ENCODE results near the gene RPS6KA5. TPM values are rescaled to one million over a fixed set of nuclear protein-coding genes. Genes with fewer than 3 reads are reported as not detected.

The RPS6KA5 gene
- total RNA-seq, 1 experiment from 2014 or later: 2.6 TPM

DNA sequence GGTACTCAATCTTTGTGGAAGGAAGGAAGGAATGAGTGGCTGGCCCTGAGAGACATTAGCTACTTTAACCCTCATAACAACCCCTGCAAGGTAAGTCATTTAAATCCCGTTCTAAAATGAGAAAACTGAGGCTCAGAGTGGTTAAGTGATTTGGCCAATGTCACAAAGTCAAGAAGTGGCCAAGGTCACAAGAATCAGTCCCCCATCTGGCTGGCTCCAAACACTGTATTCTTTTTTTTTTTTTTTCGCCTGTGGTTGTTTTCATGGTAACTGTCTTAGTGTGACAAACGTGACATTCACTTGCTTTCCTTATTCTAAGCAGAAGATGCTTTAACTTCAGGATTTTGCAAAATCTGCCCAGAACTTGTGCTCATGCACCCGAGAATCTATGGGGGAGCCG lies 247.0 kb downstream of the RPS6KA5 start:
- ChIA-PET POLR2A (no interaction called here), CTCF (no interaction called here)
- no peaks in the 10 kb centered on the region; the same call in 1 of the 2 replicates for H3K4me1 ChIP-seq (ENCODE audit: control insufficient read depth, insufficient read depth, low read length)
- no peak overlapping the region for H3K27ac ChIP-seq (ENCODE audit: low read length)
- no peak for DNase-seq (ENCODE audit: low read depth, low spot score)
- BruUV-seq (replicated peaks): TSS peak; percentile 55
- intact Hi-C loops (cut with micrococcal nuclease; ENCODE audit: unreplicated experiment) (no loop called here), in situ Hi-C loops (cut with HindIII; ENCODE audit: low pct_unique_long_range_greater_than_20kb, low sequenced_read_pairs) (no loop called here)
- H3K9me3 ChIP-seq (ENCODE audit: control insufficient read depth, insufficient read depth, low read depth, low read length): no peaks in the 10 kb centered on the region
- TF ChIP-seq TCF7L2 (IDR thresholded peaks at IDR 0.05; ENCODE audit: low read depth, low read length): no peak
- TF ChIP-seq CTCF (IDR thresholded peaks at IDR 0.05): no peak
- TF ChIP-seq POLR2AphosphoS5 (IDR thresholded peaks at IDR 0.05; ENCODE audit: low read depth, low read length): no peak
- TF ChIP-seq SIN3A (IDR thresholded peaks at IDR 0.05; ENCODE audit: borderline replicate concordance, insufficient read depth, low read depth, low read length): no peak
- TF ChIP-seq, protein P1, sequence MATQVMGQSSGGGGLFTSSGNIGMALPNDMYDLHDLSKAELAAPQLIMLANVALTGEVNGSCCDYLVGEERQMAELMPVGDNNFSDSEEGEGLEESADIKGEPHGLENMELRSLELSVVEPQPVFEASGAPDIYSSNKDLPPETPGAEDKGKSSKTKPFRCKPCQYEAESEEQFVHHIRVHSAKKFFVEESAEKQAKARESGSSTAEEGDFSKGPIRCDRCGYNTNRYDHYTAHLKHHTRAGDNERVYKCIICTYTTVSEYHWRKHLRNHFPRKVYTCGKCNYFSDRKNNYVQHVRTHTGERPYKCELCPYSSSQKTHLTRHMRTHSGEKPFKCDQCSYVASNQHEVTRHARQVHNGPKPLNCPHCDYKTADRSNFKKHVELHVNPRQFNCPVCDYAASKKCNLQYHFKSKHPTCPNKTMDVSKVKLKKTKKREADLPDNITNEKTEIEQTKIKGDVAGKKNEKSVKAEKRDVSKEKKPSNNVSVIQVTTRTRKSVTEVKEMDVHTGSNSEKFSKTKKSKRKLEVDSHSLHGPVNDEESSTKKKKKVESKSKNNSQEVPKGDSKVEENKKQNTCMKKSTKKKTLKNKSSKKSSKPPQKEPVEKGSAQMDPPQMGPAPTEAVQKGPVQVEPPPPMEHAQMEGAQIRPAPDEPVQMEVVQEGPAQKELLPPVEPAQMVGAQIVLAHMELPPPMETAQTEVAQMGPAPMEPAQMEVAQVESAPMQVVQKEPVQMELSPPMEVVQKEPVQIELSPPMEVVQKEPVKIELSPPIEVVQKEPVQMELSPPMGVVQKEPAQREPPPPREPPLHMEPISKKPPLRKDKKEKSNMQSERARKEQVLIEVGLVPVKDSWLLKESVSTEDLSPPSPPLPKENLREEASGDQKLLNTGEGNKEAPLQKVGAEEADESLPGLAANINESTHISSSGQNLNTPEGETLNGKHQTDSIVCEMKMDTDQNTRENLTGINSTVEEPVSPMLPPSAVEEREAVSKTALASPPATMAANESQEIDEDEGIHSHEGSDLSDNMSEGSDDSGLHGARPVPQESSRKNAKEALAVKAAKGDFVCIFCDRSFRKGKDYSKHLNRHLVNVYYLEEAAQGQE (IDR thresholded peaks at IDR 0.05; ENCODE audit: insufficient read depth in 1 of 2, low read depth in 2 of 2, low read length in 1 of 2): no peak
- no peaks in the 10 kb centered on the region; the same call in 1 of the 2 replicates for H3K36me3 ChIP-seq (ENCODE audit: control insufficient read depth, insufficient read depth, low read length)
- no peak for ATAC-seq
- no peak overlapping the region for H3K4me3 ChIP-seq (ENCODE audit: low read depth in 2 of 2, low read length in 2 of 2)
- H3K27me3 ChIP-seq (ENCODE audit: control insufficient read depth, insufficient read depth, low read length): no peaks in the 10 kb centered on the region

DNA sequence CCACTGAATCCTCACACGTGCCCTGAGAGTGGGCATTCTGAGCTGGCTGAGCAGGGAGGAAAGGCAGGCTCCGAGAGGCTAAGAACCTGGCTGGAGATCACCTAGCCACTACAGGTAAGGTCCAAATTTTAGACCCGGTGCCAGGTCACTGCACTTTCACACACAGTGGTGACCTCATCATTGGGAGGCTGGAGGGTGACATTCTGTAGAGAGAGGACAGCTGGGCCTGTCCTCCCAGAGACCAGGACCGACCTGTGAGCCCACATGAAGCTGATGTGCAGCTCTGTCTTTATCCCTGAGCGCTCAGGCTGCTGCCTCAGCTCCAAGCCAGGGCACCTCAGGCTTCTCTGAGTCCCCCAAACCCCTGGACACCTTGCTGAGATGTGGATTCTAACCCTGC lies 248.3 kb downstream of the RPS6KA5 start:
- Histone ChIP-seq H3K27ac (ENCODE audit: low read length) (no peak overlapping the region), H3K4me1 (ENCODE audit: control insufficient read depth, insufficient read depth, low read length) (no peaks in the 10 kb centered on the region; the same call in 1 of the 2 replicates), H3K9me3 (ENCODE audit: control insufficient read depth, insufficient read depth, low read depth, low read length) (no peaks in the 10 kb centered on the region), H3K4me3 (ENCODE audit: low read depth in 2 of 2, low read length in 2 of 2) (no peak overlapping the region), H3K27me3 (ENCODE audit: control insufficient read depth, insufficient read depth, low read length) (no peaks in the 10 kb centered on the region), H3K36me3 (ENCODE audit: control insufficient read depth, insufficient read depth, low read length) (no peaks in the 10 kb centered on the region; the same call in 1 of the 2 replicates)
- CTCF ChIA-PET: no interaction called here
- ATAC-seq (no peak), DNase-seq (ENCODE audit: low read depth, low spot score) (no peak)
- intact Hi-C loops (cut with micrococcal nuclease; ENCODE audit: unreplicated experiment): no loop called here
- in situ Hi-C loops (cut with HindIII; ENCODE audit: low pct_unique_long_range_greater_than_20kb, low sequenced_read_pairs): no loop called here
- POLR2A ChIA-PET: no interaction called here
- no peak for TF ChIP-seq CTCF (IDR thresholded peaks at IDR 0.05)
- TF ChIP-seq POLR2AphosphoS5 (IDR thresholded peaks at IDR 0.05; ENCODE audit: low read depth, low read length): no peak
- no peak for TF ChIP-seq SIN3A (IDR thresholded peaks at IDR 0.05; ENCODE audit: borderline replicate concordance, insufficient read depth, low read depth, low read length)
- TF ChIP-seq TCF7L2 (IDR thresholded peaks at IDR 0.05; ENCODE audit: low read depth, low read length): no peak
- TF ChIP-seq, protein P1 (IDR thresholded peaks at IDR 0.05; ENCODE audit: insufficient read depth in 1 of 2, low read depth in 2 of 2, low read length in 1 of 2): no peak
- BruUV-seq (replicated peaks): no TSS peak
